Middle frontal gyrus (tissue), 1 donor: ENCODE results near the gene INPP5B.

Experiments used
- DNase-seq: peaks from one replicate; pipeline ENCODE4 v3.0.0-alpha.2; 2015; ENCODE audit warnings: low spot score; ENCODE audit errors: extremely low spot score

Gene INPP5B

GRCh38 chr1:37875833-37876232 is 71.0 kb downstream of the INPP5B start:
- DNase-seq, result no peak

DNA sequence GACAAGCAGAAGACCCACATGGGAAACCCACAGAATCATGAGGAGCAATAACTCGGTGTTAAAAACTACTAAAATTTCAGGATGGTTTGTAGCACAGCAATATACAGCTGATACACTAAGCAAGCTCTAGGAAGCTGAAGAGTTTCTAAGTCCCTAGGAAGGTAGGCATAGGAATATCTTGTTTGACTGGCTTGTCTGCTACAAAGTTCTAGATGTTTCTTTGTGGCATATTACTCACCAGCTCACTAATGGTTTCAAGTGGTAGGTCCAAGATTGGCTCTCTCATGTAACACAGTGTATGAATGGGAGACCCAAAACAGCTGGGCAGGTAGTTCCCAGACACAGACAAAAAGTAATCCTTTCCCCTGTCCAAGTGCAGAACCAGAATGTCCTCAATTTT is 74.2 kb downstream of the INPP5B start:
- no peak for DNase-seq

- no peak for DNase-seq
Observed at GRCh38 chr1:37868466-37868865, 78.4 kb downstream of the INPP5B start.

DNA sequence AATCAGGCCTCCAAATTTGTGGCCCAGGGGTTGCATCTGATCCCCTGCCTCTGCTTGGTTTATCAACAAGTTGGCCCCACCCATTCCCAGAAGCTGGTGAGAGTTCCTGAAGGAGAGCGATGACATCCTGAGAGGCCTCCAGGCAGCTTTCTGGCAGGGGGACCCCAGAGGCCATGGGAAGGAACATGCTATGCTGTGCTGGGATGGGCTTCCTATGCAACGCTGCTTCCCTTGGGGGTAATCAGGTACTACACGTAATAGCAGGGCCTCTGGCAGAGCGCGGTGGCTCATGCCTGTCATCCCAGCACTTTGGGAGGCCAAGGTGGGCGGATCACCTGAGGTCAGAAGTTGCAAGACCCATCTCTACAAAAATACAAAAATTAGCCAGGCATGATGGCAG is 79.1 kb downstream of the INPP5B start:
- no peak for DNase-seq

- DNase-seq, result no peak
Observed at GRCh38 chr1:37866491-37866890, 80.4 kb downstream of the INPP5B start.

GRCh38 chr1:37865348-37866120 is 81.3 kb downstream of the INPP5B start:
- no peak for DNase-seq

DNA sequence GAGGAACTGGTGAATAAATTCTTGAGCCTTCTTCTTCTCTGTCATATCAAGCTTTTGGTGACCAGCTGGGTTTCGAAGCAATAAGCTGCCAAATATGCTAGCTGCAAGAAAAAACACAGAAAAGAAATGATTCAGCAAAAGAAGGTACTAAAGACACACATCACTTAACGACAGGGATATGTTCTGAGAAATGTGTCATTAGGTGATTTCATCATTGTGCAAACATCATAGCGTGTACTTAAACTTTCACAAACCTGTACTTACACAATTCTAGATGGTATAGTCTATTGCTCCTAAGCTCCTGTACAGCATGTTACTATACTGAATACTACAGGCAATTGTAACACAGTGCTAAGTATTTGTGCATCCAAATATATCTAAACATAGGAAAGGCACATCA is 84.5 kb downstream of the INPP5B start:
- DNase-seq, result no peak

- DNase-seq, result no peak
Observed at GRCh38 chr1:37861151-37861550, 85.7 kb downstream of the INPP5B start.

DNA sequence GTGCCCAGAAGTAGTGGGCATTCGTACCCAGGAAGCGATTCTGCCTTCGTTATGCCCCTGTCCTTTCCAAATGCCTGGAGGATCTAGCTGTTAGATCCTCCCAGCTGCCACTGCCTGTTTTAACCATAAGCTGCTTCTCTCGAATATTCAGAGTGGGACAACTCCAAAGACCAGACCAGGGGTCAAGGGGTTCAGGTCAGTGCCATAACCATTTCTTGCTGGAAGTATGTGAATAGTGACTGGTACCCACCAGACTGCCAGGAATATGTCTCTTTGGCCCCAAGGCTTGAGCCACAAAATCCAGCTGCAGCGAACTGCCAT is 86.5 kb downstream of the INPP5B start:
- no peak for DNase-seq

DNA sequence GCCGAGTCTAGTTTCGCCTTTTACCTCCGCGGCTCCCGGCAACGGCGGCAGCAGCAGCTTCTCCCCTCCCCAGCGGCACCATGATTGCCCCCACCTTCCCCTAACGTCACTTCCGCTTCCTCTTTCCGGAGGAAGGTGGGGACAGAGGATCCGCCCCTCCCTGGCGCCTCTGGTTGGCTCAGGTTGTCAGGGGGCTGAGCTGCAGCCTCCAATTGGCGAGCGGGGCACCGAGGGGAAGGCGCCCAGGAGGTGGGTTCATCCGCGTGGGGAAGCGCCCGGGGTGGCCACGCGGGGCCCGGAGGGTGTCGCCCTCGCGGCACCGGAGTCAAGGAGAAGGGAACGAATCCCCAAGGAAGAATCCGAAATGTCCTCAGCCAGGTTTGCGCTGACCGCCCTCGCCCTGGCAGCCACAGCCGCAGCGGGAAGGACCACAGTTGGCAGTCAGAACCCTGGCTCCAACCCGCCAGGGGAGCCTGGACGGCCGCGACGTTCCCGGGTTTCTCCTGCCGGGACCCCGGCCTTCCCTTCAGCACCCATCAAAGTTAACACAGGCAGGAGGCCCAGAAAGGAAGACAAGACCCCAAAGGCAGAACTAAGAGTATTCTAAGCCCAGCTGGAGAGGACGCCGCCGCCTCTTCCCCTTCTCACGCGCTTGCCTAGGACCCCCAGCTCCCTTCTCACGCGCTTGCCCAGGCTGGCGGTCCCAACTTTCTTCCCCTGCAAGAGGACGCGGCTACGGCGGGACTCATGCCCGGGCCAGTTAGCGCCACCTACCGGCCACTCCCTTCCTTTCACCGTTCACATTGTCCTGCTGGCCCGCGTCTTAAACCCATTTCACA is 87.1 kb downstream of the INPP5B start, which contains the start of gene MTF1:
TSS of gene MTF1 (minus strand) at position 86 of the 839 bp plus-strand sequence. CDS start 1,934 bp downstream, outside the sequence.
- DNase-seq, result peak; percentile 95

DNA sequence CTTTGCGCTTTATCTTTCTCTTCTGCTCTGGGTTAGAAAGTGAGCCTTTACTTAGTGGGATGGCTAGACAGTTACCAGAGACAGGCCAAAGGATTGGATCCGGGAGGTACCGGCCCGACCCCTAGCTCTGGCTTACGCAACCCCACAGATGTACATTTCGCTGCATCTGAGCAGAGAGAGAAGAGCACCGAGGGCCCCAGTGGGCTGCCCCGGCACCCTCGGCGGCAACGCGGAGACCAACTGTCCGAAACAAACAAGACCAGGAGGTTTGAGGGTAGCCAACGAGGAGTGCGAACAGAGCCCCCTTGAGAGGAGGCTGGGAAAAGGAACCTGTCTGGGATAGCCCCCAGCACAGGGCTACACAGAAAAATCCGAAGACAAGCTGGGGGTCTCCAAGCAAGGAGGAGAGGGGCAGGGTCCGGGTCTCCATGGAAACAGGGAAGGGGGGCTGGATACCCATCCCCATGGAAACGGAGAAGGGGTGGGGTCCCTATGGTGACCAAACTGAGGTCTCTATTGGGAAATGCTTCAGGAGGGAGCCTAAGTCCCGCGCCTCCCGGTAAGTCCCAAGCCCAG is 87.8 kb downstream of the INPP5B start:
- DNase-seq, result no peak

GRCh38 chr1:37854406-37854805 is 92.4 kb downstream of the INPP5B start:
- no peak for DNase-seq

- DNase-seq, result no peak
Observed at GRCh38 chr1:37853157-37853556, 93.7 kb downstream of the INPP5B start.

GRCh38 chr1:37851782-37852210 is 95.1 kb downstream of the INPP5B start:
- no peak for DNase-seq

DNA sequence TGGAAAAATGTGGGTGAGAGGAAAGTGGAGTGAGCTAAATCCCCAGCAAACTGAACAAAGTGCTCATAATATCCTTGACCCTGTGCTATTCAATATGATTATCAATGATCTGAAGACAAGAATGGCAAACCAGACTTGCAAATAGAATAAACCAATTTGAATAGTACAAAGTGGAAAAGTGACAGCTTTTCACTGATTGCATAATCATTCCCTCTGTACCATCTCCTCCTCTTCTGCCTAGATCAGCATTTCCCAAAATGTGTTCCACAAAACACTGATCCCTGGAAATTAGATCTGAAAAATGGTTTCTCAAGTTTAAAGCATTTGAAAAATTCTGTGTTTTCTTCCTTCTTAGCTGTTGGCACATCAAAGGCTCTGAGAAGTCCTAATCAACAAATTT is 95.6 kb downstream of the INPP5B start:
- no peak for DNase-seq

DNA sequence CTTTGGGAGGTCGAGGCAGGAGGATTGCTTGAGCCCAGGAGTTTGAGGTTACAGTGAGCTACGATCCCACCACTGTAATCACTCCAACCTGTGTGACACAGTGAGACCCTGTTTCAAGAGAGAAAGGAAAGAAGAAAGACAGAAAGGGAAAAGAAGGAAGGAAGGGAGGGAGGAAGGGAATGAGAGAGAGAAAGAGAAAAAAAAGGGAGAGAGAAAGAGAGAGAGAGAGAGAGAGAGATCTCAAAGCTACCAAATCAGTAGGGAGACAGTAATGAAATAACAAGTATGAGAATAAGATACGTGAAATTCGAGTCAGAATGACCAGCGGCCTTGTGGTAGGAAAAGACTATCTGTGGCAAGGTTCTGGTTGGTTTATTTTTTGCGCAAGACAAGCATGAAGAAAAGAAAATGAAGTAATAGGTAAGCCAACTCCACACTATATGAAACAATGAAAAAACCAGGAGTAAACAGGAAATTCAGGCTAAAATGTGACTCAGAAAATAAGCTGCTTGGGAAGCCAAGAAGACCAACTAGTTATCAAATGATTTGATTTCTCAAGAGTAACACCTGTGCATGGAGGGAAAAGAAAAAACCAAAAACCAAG is 96.4 kb downstream of the INPP5B start:
- DNase-seq, result no peak

DNA sequence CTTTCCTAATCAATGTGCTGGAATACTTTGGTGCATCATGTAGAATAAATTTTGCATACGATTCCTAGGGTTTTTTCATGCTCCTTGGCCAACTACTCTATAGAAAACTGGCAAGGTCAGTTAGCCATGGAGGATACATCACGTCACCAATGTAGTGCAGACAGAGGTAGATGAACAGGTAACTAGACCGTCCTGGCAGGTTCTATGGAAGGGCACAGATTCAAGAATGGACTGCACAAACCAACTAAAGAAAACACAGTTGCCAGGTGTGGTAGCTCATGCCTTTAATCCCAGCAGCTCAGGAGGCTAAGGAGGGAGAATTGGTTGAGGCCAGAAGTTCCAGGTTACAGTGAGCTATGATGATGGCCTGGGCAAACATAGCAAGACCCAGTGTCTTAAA is 97.4 kb downstream of the INPP5B start:
- DNase-seq, result no peak

DNA sequence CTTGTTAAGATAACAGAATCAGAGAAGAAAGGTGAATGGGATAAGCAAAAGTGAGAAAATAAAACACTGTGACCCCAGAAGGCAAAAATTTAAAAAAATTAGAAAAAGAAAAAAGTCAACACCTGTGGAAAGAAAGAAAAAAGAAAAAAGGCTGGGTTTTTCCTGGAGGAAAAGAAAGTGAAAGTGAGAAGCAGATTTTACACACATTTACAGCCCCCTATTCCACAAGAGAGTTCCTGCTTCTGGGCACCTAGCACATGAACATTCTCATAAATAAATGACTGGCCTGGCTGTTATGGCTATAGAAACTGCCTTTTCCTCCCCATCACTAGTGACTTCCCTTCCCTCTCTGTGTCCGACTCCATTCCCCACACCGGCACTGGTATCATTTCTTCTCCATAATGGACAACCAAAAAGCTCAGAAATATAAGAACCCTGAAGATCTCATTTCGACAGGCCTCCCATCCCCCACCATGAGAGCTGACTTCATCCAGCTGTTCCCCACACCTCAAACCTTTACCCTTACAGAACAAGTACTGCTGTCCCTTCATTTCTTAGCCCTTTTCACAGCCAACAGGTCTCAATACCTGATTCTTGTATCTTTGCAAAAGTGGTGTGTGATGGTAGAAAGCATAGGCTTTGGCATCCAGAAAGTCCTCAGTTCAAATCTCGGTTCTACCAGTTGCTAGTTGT is 100.1 kb downstream of the INPP5B start:
- no peak for DNase-seq

DNA sequence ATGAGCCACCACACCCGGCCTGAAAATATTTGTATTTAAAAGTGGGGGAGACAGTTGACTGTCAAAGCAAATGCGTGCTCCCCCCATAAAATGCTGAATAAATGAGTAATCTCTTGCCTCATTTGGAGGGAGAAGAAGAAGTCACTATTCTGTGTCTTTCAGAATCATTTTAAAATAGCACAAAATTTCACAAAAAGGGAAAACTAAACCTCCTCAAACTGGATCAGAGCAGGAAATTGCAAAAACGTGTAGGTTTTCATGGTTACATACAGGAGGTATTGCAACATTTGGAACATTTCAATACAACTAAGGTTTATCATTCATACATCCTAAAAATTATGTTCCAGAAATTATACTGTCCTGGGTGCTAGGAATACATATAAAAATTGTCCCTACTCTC is 101.1 kb downstream of the INPP5B start:
- DNase-seq, result no peak

- DNase-seq, result no peak
Observed at GRCh38 chr1:37845049-37845646, 101.7 kb downstream of the INPP5B start.

DNA sequence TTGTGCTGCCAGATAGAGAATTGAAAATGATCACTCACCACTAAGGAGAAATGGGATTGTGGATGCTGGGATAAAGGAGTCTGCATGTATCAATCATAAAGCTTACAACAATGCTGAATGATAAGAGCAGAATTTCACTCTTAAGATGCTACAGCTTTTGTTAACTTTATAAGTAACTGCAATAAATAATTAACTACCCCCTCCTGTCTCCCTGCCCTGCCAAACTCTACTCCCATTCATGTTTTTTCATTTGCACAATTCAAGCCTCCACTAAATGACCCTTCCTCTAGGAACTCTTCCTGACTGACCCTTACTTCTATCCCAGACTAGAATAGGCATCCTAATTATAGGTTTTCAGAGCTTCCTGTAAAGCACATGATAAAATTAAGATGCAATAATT is 102.3 kb downstream of the INPP5B start:
- no peak for DNase-seq
